Renal pelvis (tissue), 4 donors: ENCODE results near the gene KIF25. TPM values are rescaled to one million over a fixed set of nuclear protein-coding genes. Genes with fewer than 3 reads are reported as not detected.
"Not testable (repeated sequence)": the region's sequence is repeated elsewhere in the genome, so short reads cannot be mapped to it uniquely, and the experiment has no call there.

ENCODE experiments used
- DNase-seq: peaks from one replicate; pipeline ENCODE4 v3.0.0-alpha.2; 2013
- polyA plus RNA-seq, 3 donors: library from polyadenylated mRNA; unstranded; fragments of 120-200 nt; gene quantifications; one replicate each; pipeline ENCODE4 v1.2.1, GENCODE V29; 2013; ENCODE audit not compliant: insufficient read length in 3 of 3

Gene KIF25
- polyA plus RNA-seq, 3 donors = 0.13 to 0.33 (median 0.25) TPM

- no peak for DNase-seq
Measured at GRCh38 chr6:167993831-167994230, 3.6 kb upstream of the KIF25 start.

GRCh38 chr6:167995302-167995701 lies 2.2 kb upstream of the KIF25 start:
- no peak for DNase-seq

- DNase-seq = no peak
Measured at GRCh38 chr6:167995731-167996151, 1.7 kb upstream of the KIF25 start.

GRCh38 chr6:167996424-167997199 lies 859 bp upstream of the KIF25 start:
- DNase-seq = no peak

GRCh38 chr6:167998215-167998614 lies 744 bp downstream of the KIF25 start:
- DNase-seq = no peak

- DNase-seq = no peak
Measured at GRCh38 chr6:168000198-168001028, 2.9 kb downstream of the KIF25 start.

GRCh38 chr6:168001029-168001332 lies 3.5 kb downstream of the KIF25 start:
- DNase-seq = no peak

GRCh38 chr6:168001514-168001913 lies 4.0 kb downstream of the KIF25 start:
- not testable (repeated sequence) for DNase-seq

- no peak for DNase-seq
Measured at GRCh38 chr6:168002804-168003203, 5.3 kb downstream of the KIF25 start.

- no peak for DNase-seq
Measured at GRCh38 chr6:168004023-168004422, 6.6 kb downstream of the KIF25 start.

GRCh38 chr6:168004945-168005344 lies 7.5 kb downstream of the KIF25 start:
- no peak for DNase-seq

GRCh38 chr6:168005796-168006195 lies 8.3 kb downstream of the KIF25 start:
- DNase-seq = no peak

GRCh38 chr6:168007592-168008338 lies 10.3 kb downstream of the KIF25 start:
- DNase-seq = no peak

- DNase-seq = no peak
Measured at GRCh38 chr6:168009331-168009730, 11.9 kb downstream of the KIF25 start.

- no peak for DNase-seq
Measured at GRCh38 chr6:168011291-168011690, 13.8 kb downstream of the KIF25 start.

- DNase-seq = no peak
Measured at GRCh38 chr6:168012431-168013249, 15.2 kb downstream of the KIF25 start.

GRCh38 chr6:168013250-168013915 lies 15.9 kb downstream of the KIF25 start:
- DNase-seq = no peak

- DNase-seq = no peak
Measured at GRCh38 chr6:168014428-168014827, 17.0 kb downstream of the KIF25 start.

- no peak for DNase-seq
Measured at GRCh38 chr6:168015009-168015408, 17.5 kb downstream of the KIF25 start.

- peak; percentile 51 for DNase-seq
Measured at GRCh38 chr6:168015482-168016175, 18.2 kb downstream of the KIF25 start.
